HepG2 (cell line): ENCODE data around the gene HOMEZ. TPM values are rescaled to one million over a fixed set of nuclear protein-coding genes. Genes with fewer than 3 reads are reported as not detected.

ENCODE experiments used
- FOSL2 ChIP-seq: sonication (generic); formaldehyde crosslinking; IDR thresholded peaks from 2 replicates; pipeline ENCODE4 v1.4.0; 2020; ENCODE audit warnings: missing genetic modification reagents
- GATAD1 ChIP-seq: IDR thresholded peaks from 2 replicates; pipeline ENCODE4 v1.6.1; 2016; ENCODE audit warnings: missing genetic modification reagents, missing compliant biosample characterization
- HOXA9 ChIP-seq: sonication (generic); formaldehyde crosslinking; IDR thresholded peaks from 2 replicates; pipeline ENCODE4 v1.8.1; 2022; ENCODE audit warnings: missing genetic modification reagents, mild to moderate bottlenecking, moderate library complexity, borderline replicate concordance
- POLR2AphosphoS2 ChIP-seq: IDR thresholded peaks from 2 replicates; pipeline ENCODE4 v1.6.1; 2011; ENCODE audit warnings: low read depth, low read length, improper control_type of control experiment
- ZFP62 ChIP-seq: sonication (generic); formaldehyde crosslinking; IDR thresholded peaks from 2 replicates; pipeline ENCODE4 v1.4.0; 2020; ENCODE audit warnings: missing genetic modification reagents
- ZNF34 ChIP-seq: sonication (generic); formaldehyde crosslinking; IDR thresholded peaks from 2 replicates; pipeline ENCODE4 v1.4.0; 2020; ENCODE audit warnings: mild to moderate bottlenecking, missing genetic modification reagents, borderline replicate concordance
- ZNF589 ChIP-seq: sonication (generic); formaldehyde crosslinking; conservative IDR thresholded peaks from 2 replicates; pipeline ENCODE4 v1.8.0; 2022; ENCODE audit warnings: mild to moderate bottlenecking, moderate library complexity, missing genetic modification reagents
- polyA plus RNA-seq, 8 experiments: library from polyadenylated mRNA; depleted of rRNA in 3 of 8; stranded (reverse) in 7 of 8; unstranded in 1 of 8; fragments of >200 nt; fragmentation: Illumina TruSeq in 4 of 8; extraction: Trizol in 4 of 8; gene quantifications; 2 replicates each; pipeline versions ENCODE4 v1.2.1 to v1.2.3, GENCODE V29; 2011 to 2016; ENCODE audit warnings: low read depth in 4 of 8, missing spikeins in 1 of 8, mixed read lengths in 1 of 8; ENCODE audit not compliant: insufficient read depth in 1 of 8
- total RNA-seq, 5 experiments: library from RNA; depleted of rRNA; stranded (reverse); fragments of >200 nt; fragmentation: Illumina TruSeq; extraction: Trizol; gene quantifications; 2 replicates each; pipeline ENCODE4 v1.2.3, GENCODE V29; 2016; ENCODE audit warnings: low read depth in 1 of 5
- TF ChIP-seq, protein P1 (sequence below): sonication (generic); formaldehyde crosslinking; IDR thresholded peaks from 2 replicates; pipeline ENCODE4 v1.4.0; 2020; ENCODE audit warnings: mild to moderate bottlenecking, missing genetic modification reagents, borderline replicate concordance
- TF ChIP-seq, protein P2 (sequence below): sonication (generic); formaldehyde crosslinking; IDR thresholded peaks from 2 replicates; pipeline ENCODE4 v1.5.0; 2020; ENCODE audit warnings: mild to moderate bottlenecking, missing genetic modification reagents, borderline replicate concordance
- TF ChIP-seq, protein P3 (sequence below): IDR thresholded peaks from 2 replicates; pipeline ENCODE4 v1.6.1; 2016; ENCODE audit warnings: low read depth, missing genetic modification reagents, missing compliant biosample characterization
- TF ChIP-seq, protein P4 (sequence below): sonication (generic); formaldehyde crosslinking; IDR thresholded peaks from 2 replicates; pipeline ENCODE4 v1.5.0; 2020; ENCODE audit warnings: mild to moderate bottlenecking, missing genetic modification reagents

HOMEZ gene
- total and polyA plus RNA-seq, 2 of the 13 experiments (the other 11 are each of a cell fraction or from before 2014, with no cell fraction given): 14.5 to 31.8 TPM

DNA sequence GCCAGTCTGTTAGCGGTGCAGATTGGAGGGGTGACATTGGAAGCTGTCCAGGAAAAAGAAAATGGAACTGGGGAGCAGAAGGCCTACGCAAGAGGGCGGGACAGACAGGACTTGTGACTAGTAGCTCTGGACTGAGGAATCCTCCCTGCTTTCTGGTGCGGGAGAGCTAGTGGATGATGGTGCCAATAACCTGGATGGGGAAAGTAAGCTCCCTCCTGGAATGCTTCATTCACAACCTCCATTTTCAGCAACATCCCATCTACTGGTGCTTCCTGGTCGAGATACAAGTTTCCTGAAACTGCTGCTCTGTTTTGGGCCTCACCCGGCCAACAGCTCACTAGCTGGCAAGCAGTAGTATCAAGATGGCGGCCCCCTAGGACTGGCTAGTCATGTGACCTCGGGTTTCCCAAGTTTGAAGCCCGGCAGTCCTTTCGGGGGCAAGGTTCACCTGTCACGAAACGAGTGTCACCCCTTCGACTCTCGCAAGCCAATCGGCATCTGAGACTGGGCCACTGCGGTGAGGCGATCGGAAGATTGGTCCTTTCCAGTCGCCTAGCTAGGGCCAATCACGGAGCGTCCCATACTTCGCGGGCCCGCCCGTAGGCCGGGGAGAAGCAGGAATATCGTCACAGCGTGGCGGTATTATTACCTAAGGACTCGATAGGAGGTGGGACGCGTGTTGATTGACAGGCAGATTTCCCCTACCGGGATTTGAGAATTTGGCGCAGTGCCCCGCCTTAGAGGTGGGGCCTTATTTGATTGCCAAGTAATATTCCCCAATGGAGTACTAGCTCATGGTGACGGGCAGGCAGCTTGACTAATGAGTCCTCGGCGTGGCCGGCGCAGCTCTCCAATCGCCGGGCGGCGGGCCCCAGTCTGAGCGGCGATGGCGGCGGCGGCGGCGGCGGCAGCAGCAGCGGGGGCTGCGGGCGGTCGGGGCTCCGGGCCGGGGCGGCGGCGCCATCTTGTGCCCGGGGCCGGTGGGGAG, 34.9 kb upstream of the HOMEZ start, which contains the start of gene PABPN1 (continued):
- TF ChIP-seq, protein P1, sequence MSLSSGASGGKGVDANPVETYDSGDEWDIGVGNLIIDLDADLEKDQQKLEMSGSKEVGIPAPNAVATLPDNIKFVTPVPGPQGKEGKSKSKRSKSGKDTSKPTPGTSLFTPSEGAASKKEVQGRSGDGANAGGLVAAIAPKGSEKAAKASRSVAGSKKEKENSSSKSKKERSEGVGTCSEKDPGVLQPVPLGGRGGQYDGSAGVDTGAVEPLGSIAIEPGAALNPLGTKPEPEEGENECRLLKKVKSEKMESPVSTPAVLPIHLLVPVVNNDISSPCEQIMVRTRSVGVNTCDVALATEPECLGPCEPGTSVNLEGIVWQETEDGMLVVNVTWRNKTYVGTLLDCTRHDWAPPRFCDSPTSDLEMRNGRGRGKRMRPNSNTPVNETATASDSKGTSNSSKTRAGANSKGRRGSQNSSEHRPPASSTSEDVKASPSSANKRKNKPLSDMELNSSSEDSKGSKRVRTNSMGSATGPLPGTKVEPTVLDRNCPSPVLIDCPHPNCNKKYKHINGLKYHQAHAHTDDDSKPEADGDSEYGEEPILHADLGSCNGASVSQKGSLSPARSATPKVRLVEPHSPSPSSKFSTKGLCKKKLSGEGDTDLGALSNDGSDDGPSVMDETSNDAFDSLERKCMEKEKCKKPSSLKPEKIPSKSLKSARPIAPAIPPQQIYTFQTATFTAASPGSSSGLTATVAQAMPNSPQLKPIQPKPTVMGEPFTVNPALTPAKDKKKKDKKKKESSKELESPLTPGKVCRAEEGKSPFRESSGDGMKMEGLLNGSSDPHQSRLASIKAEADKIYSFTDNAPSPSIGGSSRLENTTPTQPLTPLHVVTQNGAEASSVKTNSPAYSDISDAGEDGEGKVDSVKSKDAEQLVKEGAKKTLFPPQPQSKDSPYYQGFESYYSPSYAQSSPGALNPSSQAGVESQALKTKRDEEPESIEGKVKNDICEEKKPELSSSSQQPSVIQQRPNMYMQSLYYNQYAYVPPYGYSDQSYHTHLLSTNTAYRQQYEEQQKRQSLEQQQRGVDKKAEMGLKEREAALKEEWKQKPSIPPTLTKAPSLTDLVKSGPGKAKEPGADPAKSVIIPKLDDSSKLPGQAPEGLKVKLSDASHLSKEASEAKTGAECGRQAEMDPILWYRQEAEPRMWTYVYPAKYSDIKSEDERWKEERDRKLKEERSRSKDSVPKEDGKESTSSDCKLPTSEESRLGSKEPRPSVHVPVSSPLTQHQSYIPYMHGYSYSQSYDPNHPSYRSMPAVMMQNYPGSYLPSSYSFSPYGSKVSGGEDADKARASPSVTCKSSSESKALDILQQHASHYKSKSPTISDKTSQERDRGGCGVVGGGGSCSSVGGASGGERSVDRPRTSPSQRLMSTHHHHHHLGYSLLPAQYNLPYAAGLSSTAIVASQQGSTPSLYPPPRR (CRISPR knock-in tag): peak; percentile 89
- TF ChIP-seq HOXA9 (CRISPR knock-in tag) (no peak; the same call in 1 of the 2 replicates), FOSL2 (CRISPR knock-in tag) (peak; percentile 80), ZNF589 (CRISPR knock-in tag) (peak; percentile 98), ZNF34 (CRISPR knock-in tag) (peak; percentile 99), GATAD1 (CRISPR knock-in tag) (peak; percentile 96), ZFP62 (CRISPR knock-in tag) (no peak), POLR2AphosphoS2 (peak; percentile 87; the same call in 1 of the 2 replicates)
- TF ChIP-seq, protein P2, sequence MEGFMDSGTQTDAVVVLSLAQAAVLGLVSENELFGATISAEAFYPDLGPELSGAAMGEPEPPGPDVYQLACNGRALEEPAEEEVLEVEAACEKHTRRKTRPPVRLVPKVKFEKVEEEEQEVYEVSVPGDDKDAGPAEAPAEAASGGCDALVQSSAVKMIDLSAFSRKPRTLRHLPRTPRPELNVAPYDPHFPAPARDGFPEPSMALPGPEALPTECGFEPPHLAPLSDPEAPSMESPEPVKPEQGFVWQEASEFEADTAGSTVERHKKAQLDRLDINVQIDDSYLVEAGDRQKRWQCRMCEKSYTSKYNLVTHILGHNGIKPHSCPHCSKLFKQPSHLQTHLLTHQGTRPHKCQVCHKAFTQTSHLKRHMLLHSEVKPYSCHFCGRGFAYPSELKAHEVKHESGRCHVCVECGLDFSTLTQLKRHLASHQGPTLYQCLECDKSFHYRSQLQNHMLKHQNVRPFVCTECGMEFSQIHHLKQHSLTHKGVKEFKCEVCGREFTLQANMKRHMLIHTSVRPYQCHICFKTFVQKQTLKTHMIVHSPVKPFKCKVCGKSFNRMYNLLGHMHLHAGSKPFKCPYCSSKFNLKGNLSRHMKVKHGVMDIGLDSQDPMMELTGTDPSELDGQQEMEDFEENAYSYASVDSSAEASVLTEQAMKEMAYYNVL: peak; percentile 63; the same call in 1 of the 2 replicates
- TF ChIP-seq, protein P3, sequence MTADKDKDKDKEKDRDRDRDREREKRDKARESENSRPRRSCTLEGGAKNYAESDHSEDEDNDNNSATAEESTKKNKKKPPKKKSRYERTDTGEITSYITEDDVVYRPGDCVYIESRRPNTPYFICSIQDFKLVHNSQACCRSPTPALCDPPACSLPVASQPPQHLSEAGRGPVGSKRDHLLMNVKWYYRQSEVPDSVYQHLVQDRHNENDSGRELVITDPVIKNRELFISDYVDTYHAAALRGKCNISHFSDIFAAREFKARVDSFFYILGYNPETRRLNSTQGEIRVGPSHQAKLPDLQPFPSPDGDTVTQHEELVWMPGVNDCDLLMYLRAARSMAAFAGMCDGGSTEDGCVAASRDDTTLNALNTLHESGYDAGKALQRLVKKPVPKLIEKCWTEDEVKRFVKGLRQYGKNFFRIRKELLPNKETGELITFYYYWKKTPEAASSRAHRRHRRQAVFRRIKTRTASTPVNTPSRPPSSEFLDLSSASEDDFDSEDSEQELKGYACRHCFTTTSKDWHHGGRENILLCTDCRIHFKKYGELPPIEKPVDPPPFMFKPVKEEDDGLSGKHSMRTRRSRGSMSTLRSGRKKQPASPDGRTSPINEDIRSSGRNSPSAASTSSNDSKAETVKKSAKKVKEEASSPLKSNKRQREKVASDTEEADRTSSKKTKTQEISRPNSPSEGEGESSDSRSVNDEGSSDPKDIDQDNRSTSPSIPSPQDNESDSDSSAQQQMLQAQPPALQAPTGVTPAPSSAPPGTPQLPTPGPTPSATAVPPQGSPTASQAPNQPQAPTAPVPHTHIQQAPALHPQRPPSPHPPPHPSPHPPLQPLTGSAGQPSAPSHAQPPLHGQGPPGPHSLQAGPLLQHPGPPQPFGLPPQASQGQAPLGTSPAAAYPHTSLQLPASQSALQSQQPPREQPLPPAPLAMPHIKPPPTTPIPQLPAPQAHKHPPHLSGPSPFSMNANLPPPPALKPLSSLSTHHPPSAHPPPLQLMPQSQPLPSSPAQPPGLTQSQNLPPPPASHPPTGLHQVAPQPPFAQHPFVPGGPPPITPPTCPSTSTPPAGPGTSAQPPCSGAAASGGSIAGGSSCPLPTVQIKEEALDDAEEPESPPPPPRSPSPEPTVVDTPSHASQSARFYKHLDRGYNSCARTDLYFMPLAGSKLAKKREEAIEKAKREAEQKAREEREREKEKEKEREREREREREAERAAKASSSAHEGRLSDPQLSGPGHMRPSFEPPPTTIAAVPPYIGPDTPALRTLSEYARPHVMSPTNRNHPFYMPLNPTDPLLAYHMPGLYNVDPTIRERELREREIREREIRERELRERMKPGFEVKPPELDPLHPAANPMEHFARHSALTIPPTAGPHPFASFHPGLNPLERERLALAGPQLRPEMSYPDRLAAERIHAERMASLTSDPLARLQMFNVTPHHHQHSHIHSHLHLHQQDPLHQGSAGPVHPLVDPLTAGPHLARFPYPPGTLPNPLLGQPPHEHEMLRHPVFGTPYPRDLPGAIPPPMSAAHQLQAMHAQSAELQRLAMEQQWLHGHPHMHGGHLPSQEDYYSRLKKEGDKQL (CRISPR knock-in tag): 0 out of 2 replicates have a peak, but pooled peaks have one; percentile 6
- TF ChIP-seq, protein P4, sequence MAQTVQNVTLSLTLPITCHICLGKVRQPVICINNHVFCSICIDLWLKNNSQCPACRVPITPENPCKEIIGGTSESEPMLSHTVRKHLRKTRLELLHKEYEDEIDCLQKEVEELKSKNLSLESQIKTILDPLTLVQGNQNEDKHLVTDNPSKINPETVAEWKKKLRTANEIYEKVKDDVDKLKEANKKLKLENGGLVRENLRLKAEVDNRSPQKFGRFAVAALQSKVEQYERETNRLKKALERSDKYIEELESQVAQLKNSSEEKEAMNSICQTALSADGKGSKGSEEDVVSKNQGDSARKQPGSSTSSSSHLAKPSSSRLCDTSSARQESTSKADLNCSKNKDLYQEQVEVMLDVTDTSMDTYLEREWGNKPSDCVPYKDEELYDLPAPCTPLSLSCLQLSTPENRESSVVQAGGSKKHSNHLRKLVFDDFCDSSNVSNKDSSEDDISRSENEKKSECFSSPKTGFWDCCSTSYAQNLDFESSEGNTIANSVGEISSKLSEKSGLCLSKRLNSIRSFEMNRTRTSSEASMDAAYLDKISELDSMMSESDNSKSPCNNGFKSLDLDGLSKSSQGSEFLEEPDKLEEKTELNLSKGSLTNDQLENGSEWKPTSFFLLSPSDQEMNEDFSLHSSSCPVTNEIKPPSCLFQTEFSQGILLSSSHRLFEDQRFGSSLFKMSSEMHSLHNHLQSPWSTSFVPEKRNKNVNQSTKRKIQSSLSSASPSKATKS (CRISPR knock-in tag): no peak
